CD4-positive, alpha-beta T cell (primary cell): ENCODE measurements around the gene ABHD17A. TPM values are rescaled to one million over a fixed set of nuclear protein-coding genes. Genes with fewer than 3 reads are reported as not detected.
A peak's percentile ranks its signal among the peaks of the same experiment; 100 is the strongest.

Experiments used
- ATAC-seq: fragments of 200-7000 bp; cut with Tn5 transposase; one replicate; pipeline ENCODE4 v1.10.0; 2022; ENCODE audit warnings: mild to moderate bottlenecking; ENCODE audit not compliant: poor library complexity
- CTCF ChIA-PET: fragments of 350-600 bp; sonication (Branson Sonifier 250); formaldehyde crosslinking; loops from one replicate; lab custom pipeline; 2021; ENCODE audit warnings: antibody characterized with exemption, inconsistent platforms; lab: Charles Lee
- POLR2A ChIA-PET: fragments of 350-600 bp; sonication (Branson Sonifier 250); formaldehyde crosslinking; loops from one replicate; lab custom pipeline; 2021; ENCODE audit warnings: antibody characterized with exemption, inconsistent platforms; lab: Charles Lee
- DNase-seq, 14 experiments: peaks; one replicate each; pipeline ENCODE4 v3.0.0-alpha.2; 2013 to 2020; ENCODE audit warnings: mixed read lengths in 2 of 14
- H3K27ac ChIP-seq, 2 donors: one replicate each; pipeline versions ENCODE4 v1.5.1 to v1.7.0; 2013; ENCODE audit warnings: low read length in 2 of 2, low read depth in 1 of 2, mild to moderate bottlenecking in 1 of 2
- H3K27me3 ChIP-seq, 2 experiments: 1 replicate in 1 of 2; 2 replicates in 1 of 2; pipeline versions ENCODE4 v1.6.1 to v1.7.0; 2013; ENCODE audit warnings: low read length in 2 of 2, control low read depth in 1 of 2, mild to moderate bottlenecking in 1 of 2, moderate library complexity in 1 of 2; ENCODE audit not compliant: insufficient read depth in 2 of 2, control insufficient read depth in 1 of 2
- H3K36me3 ChIP-seq: one replicate; pipeline ENCODE4 v1.6.1; 2013; ENCODE audit warnings: low read length, control low read depth; ENCODE audit not compliant: insufficient read depth
- H3K4me1 ChIP-seq: one replicate; pipeline ENCODE4 v1.6.1; 2013; ENCODE audit warnings: low read length, control low read depth; ENCODE audit not compliant: insufficient read depth
- H3K4me3 ChIP-seq: one replicate; pipeline ENCODE4 v1.5.1; 2013; ENCODE audit warnings: mild to moderate bottlenecking, low read length, moderate library complexity
- H3K9me3 ChIP-seq, 2 experiments: 1 replicate in 1 of 2; 2 replicates in 1 of 2; pipeline versions ENCODE4 v1.6.1 to v1.7.0; 2013; ENCODE audit warnings: low read length in 2 of 2, mild to moderate bottlenecking in 2 of 2, control low read depth in 1 of 2, moderate library complexity in 1 of 2; ENCODE audit not compliant: control insufficient read depth in 1 of 2, insufficient read depth in 1 of 2
- H3K27ac Mint-ChIP-seq: one replicate; pipeline ENCODE4 v1.8.0; 2020; ENCODE audit warnings: mixed read lengths
- H3K27me3 Mint-ChIP-seq: one replicate; pipeline ENCODE4 v1.8.0; 2021; ENCODE audit warnings: mixed read lengths
- H3K36me3 Mint-ChIP-seq: one replicate; pipeline ENCODE4 v1.8.0; 2021; ENCODE audit warnings: low read depth, mixed read lengths
- H3K4me1 Mint-ChIP-seq: one replicate; pipeline ENCODE4 v1.8.0; 2021; ENCODE audit warnings: low read depth, mixed read lengths
- H3K4me3 Mint-ChIP-seq: one replicate; pipeline ENCODE4 v1.8.0; 2020; ENCODE audit warnings: mild to moderate bottlenecking, mixed read lengths
- H3K9me3 Mint-ChIP-seq: one replicate; pipeline ENCODE4 v1.8.0; 2020; ENCODE audit warnings: mixed read lengths
- CTCF ChIP-seq: fragments of 200-600 bp; IDR thresholded peaks from one replicate; pipeline ENCODE4 v1.8.0; 2022; ENCODE audit warnings: antibody characterized with exemption, mild to moderate bottlenecking
- intact Hi-C, 2 experiments: fragments of 100-400 bp; cut with DNase I in 1 of 2; cut with micrococcal nuclease in 1 of 2; formaldehyde crosslinking; loops; one replicate each; pipeline versions ENCODE4 v1.15.1 to v1.9.0; 2023 to 2025; cut with DNase I, micrococcal nuclease
- total RNA-seq, 174 experiments: library from RNA in 2 of 174; stranded (reverse) in 2 of 174; gene quantifications; one replicate each; pipeline ENCODE4 v1.2.3 and lab custom pipeline; 2021 to 2026

The ABHD17A gene
- total RNA-seq, 2 experiments from 2014 or later, result 156 to 172 TPM

- Mint-ChIP-seq H3K27me3 (no peaks in the 10 kb centered on the region), H3K4me3 (no peak overlapping the region), H3K36me3 (no peaks in the 10 kb centered on the region), H3K9me3 (no peaks in the 10 kb centered on the region), H3K27ac (no peak overlapping the region), H3K4me1 (no peaks in the 10 kb centered on the region)
- peaks cover 25% of the 10 kb centered on the region for H3K36me3 ChIP-seq
- no peaks in the 10 kb centered on the region for H3K27me3 ChIP-seq
- peaks cover 5% of the 10 kb centered on the region for H3K4me1 ChIP-seq
- H3K9me3 ChIP-seq, result no peaks in the 10 kb centered on the region
- DNase-seq (no peak), ATAC-seq (no peak)
- H3K4me3 ChIP-seq, result no peak overlapping the region
- TF ChIP-seq CTCF, result no peak
- CTCF ChIA-PET, result no interaction called here
- POLR2A ChIA-PET, result no interaction called here
- no peak overlapping the region for H3K27ac ChIP-seq
- intact Hi-C loops, result no loop called here
Observed at GRCh38 chr19:1917146-1917545, 31.9 kb upstream of the ABHD17A start.

DNA sequence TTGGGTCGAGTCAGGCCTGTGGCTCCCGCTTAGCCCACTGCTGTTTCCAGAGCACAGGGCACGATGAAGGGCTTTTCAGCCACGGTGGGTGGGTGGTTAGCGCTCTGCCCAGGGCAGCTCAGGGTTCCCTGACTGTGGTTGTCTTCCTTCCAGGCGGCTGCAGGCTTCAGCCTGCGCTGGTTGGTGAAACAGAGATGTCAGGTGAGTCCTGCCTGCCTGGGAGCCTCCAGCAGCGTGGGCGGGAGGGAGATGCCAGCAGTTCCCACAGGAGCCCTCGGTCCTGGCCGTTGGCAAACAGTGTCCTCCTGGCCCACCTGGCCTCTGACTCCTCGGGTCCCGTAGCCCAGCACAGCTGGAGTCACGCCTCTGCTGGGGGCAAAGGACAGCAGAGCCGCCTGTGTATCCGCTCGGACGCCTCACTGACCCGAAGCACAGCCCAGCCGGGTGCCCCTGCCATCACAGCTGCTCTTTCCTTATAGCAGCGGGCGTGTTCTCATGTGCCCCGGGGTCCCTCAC, 29.6 kb upstream of the ABHD17A start:
- Histone ChIP-seq H3K36me3 (peaks cover 12% of the 10 kb centered on the region), H3K27ac (no peak overlapping the region), H3K27me3 (no peaks in the 10 kb centered on the region), H3K9me3 (peaks cover 0 to 2% of the 10 kb centered on the region in 2 experiments), H3K4me3 (no peak overlapping the region), H3K4me1 (peaks cover 7% of the 10 kb centered on the region)
- no peak overlapping the region for H3K4me3 Mint-ChIP-seq
- no peaks in the 10 kb centered on the region for H3K9me3 Mint-ChIP-seq
- no peaks in the 10 kb centered on the region for H3K27me3 Mint-ChIP-seq
- POLR2A ChIA-PET, result no interaction called here
- CTCF ChIA-PET, result no interaction called here
- DNase-seq (peak in 1 of 14 experiments; percentile 27), ATAC-seq (no peak)
- H3K27ac Mint-ChIP-seq, result no peak overlapping the region
- peaks cover 6% of the 10 kb centered on the region for H3K4me1 Mint-ChIP-seq
- intact Hi-C loops, result no loop called here
- TF ChIP-seq CTCF, result no peak
- H3K36me3 Mint-ChIP-seq, result no peaks in the 10 kb centered on the region

DNA sequence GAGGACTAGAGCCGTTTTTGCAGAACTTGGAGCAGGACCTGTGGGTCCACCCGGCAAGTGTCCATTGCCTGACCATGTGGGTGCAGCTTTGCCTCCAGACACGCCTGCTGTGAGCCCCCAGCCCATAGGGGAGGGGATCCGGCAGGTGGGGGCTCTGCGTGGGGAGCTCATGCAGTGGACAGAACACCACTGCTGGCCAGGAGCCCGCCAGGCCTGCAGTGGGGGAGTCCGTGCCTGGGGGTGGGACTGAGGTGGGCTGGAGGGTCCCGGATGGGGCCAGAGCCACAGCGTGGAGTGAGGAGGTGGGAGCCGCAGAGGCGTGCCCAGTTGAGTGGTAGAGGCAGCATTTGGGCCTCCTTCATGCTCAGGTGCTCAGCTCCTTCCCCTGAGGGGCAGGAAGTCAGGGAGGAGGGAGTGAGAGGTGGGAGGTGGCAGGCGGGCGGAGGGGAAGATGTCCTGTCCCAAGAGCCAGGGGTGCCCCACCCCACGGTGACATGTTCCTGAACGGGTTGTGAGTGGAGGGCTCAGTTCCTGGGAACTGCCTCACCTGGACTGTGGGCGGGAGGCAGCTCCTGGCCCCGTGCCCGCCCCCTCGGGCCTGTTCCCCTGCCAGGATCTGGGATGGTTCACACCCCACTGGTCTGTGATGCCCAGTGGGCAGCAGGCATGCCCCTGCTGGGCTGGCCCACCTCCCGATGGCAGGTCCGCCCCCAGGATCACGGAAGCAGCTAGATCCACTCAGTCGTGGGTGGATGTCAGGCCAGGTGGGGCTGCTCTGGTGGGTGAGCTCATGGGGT, 28.7 kb upstream of the ABHD17A start:
- CTCF ChIA-PET, result no interaction called here
- POLR2A ChIA-PET, result no interaction called here
- intact Hi-C loops, result no loop called here

More for the DNA sequence above, 28.7 kb upstream of the ABHD17A start:
- ATAC-seq (no peak), DNase-seq (no peak)
- Mint-ChIP-seq H3K27me3 (no peaks in the 10 kb centered on the region), H3K36me3 (no peaks in the 10 kb centered on the region), H3K27ac (no peak overlapping the region), H3K9me3 (no peaks in the 10 kb centered on the region), H3K4me1 (peaks cover 15% of the 10 kb centered on the region), H3K4me3 (no peak overlapping the region)
- peaks cover 12% of the 10 kb centered on the region for H3K36me3 ChIP-seq
- H3K4me1 ChIP-seq, result peaks cover 16% of the 10 kb centered on the region
- peaks cover 0 to 7% of the 10 kb centered on the region in 2 experiments for H3K9me3 ChIP-seq
- H3K4me3 ChIP-seq, result no peak overlapping the region
- TF ChIP-seq CTCF, result no peak
- no peaks in the 10 kb centered on the region for H3K27me3 ChIP-seq
- no peak overlapping the region for H3K27ac ChIP-seq
